HepG2 (cell line): ENCODE measurements around the gene COX15.

Source experiments
- CTCF ChIP-seq: sonication (generic); formaldehyde crosslinking; IDR thresholded peaks from 2 replicates; pipeline ENCODE4 v1.5.0; 2020; ENCODE audit warnings: mild to moderate bottlenecking, missing genetic modification reagents, moderate library complexity
- FOXO1 ChIP-seq: sonication (generic); formaldehyde crosslinking; IDR thresholded peaks from 2 replicates; pipeline ENCODE4 v1.4.0; 2020; ENCODE audit warnings: missing genetic modification reagents
- POLR2A ChIP-seq, 2 experiments: IDR thresholded peaks; 2 replicates each; pipeline ENCODE4 v1.6.1; 2011; ENCODE audit warnings: low read depth in 2 of 2, low read length in 2 of 2, mild to moderate bottlenecking in 1 of 2, moderate library complexity in 1 of 2; ENCODE audit not compliant: insufficient read depth in 1 of 2
- XRCC5 ChIP-seq: fragments of 200-400 bp; formaldehyde crosslinking; optimal IDR thresholded peaks from 2 replicates; pipeline ENCODE3; 2017; ENCODE audit warnings: mild to moderate bottlenecking, low read length
- ZNF589 ChIP-seq: sonication (generic); formaldehyde crosslinking; conservative IDR thresholded peaks from 2 replicates; pipeline ENCODE4 v1.8.0; 2022; ENCODE audit warnings: mild to moderate bottlenecking, moderate library complexity, missing genetic modification reagents

GRCh38 chr10:99730026-99730425 is 1.9 kb downstream of the COX15 start:
- TF ChIP-seq CTCF (no peak), POLR2A (IDR thresholded peaks at IDR 0.05; ENCODE audit: insufficient read depth in 1 of 2, low read depth in 2 of 2, low read length in 2 of 2) (no peak), FOXO1 (no peak), XRCC5 (no peak), ZNF589 (CRISPR knock-in tag) (no peak)
